Tongue (tissue), 2 donors: ENCODE data around the gene DYNLRB2. TPM values are rescaled to one million over a fixed set of nuclear protein-coding genes. Genes with fewer than 3 reads are reported as not detected.

Experiments
- DNase-seq: peaks from one replicate; pipeline ENCODE4 v3.0.0-alpha.2; 2015
- total RNA-seq: library from RNA; depleted of rRNA; stranded (reverse); fragments of >200 nt; gene quantifications from one replicate; pipeline ENCODE4 v1.2.3, GENCODE V29; 2014

DYNLRB2 gene
- total RNA-seq, 1 donor from 2014 or later, result not detected

GRCh38 chr16:80554033-80554432, 13.2 kb downstream of the DYNLRB2 start:
- peak; percentile 63 for DNase-seq

- no peak for DNase-seq
These were observed 15.7 kb downstream of the DYNLRB2 start for GRCh38 chr16:80556481-80556880.

GRCh38 chr16:80557037-80557436, 16.2 kb downstream of the DYNLRB2 start:
- DNase-seq, result no peak

GRCh38 chr16:80559369-80559768, 18.6 kb downstream of the DYNLRB2 start:
- no peak for DNase-seq

GRCh38 chr16:80563066-80563465, 22.3 kb downstream of the DYNLRB2 start:
- DNase-seq, result no peak

- DNase-seq, result no peak
These were observed 23.6 kb downstream of the DYNLRB2 start for GRCh38 chr16:80564394-80564793.

GRCh38 chr16:80569440-80570105, 28.8 kb downstream of the DYNLRB2 start:
- no peak for DNase-seq

- no peak for DNase-seq
These were observed 29.3 kb downstream of the DYNLRB2 start for GRCh38 chr16:80570106-80570478.

- no peak for DNase-seq
These were observed 32.9 kb downstream of the DYNLRB2 start for GRCh38 chr16:80573700-80574120.

GRCh38 chr16:80576343-80576912, 35.6 kb downstream of the DYNLRB2 start:
- DNase-seq, result no peak

GRCh38 chr16:80577485-80578280, 36.9 kb downstream of the DYNLRB2 start:
- no peak for DNase-seq

- DNase-seq, result no peak
These were observed 39.5 kb downstream of the DYNLRB2 start for GRCh38 chr16:80580109-80580832.

GRCh38 chr16:80583466-80583865, 42.7 kb downstream of the DYNLRB2 start:
- no peak for DNase-seq

GRCh38 chr16:80585764-80586163, 45.0 kb downstream of the DYNLRB2 start:
- no peak for DNase-seq

GRCh38 chr16:80586476-80586875, 45.7 kb downstream of the DYNLRB2 start:
- DNase-seq, result no peak

- no peak for DNase-seq
These were observed 46.3 kb downstream of the DYNLRB2 start for GRCh38 chr16:80587071-80587470.

- peak; percentile 75 for DNase-seq
These were observed 50.5 kb downstream of the DYNLRB2 start for GRCh38 chr16:80591071-80591915.

- no peak for DNase-seq
These were observed 51.5 kb downstream of the DYNLRB2 start for GRCh38 chr16:80592273-80592672.

- DNase-seq, result no peak
These were observed 54.0 kb downstream of the DYNLRB2 start for GRCh38 chr16:80594756-80595155.

GRCh38 chr16:80596507-80597207, 55.9 kb downstream of the DYNLRB2 start:
- DNase-seq, result no peak

GRCh38 chr16:80599466-80599865, 58.7 kb downstream of the DYNLRB2 start:
- DNase-seq, result no peak
